ENCODE measurements around the gene NUP133.

DNA sequence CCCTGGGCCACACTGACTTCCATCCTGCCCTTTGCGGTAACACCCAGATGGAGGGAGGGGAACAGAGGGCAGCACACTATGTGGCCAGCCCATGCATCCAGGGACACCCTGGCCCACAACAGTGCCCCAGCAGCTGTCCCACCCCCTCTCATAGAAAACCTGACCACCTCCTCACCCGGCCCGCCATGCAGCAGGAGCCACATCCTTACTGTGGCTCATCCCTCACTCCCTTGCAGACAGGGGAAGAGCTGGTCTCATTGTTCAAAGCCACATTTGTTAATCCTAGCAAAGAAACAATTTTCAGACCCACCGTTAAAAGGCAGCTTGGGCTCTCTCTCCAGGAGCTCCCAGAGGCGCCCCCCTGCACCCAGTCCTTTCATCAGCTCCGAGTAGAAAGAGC is 23.2 kb upstream of the NUP133 start:
- TF ChIP-seq POLR2A (IDR thresholded peaks at IDR 0.05; ENCODE audit: low read length), result no peak
- no peak for TF ChIP-seq GATA1 (IDR thresholded peaks at IDR 0.05; ENCODE audit: low read depth, low read length)
